ENCODE results near the gene LRP8.

The LRP8 gene

GRCh38 chr1:53359225-53359933, 31.5 kb upstream of the LRP8 start:
- no peak for DNase-seq (ENCODE audit: low read depth)

GRCh38 chr1:53356637-53357036, 28.8 kb upstream of the LRP8 start:
- DNase-seq (ENCODE audit: low read depth): no peak

- no peak for DNase-seq (ENCODE audit: low read depth)
These were observed 26.2 kb upstream of the LRP8 start for GRCh38 chr1:53354119-53354518.

- DNase-seq (ENCODE audit: low read depth): no peak
These were observed 24.7 kb upstream of the LRP8 start for GRCh38 chr1:53352561-53352960.

- DNase-seq (ENCODE audit: low read depth): no peak
These were observed 23.2 kb upstream of the LRP8 start for GRCh38 chr1:53350853-53351767.

GRCh38 chr1:53349968-53350852, 22.3 kb upstream of the LRP8 start:
- DNase-seq (ENCODE audit: low read depth): no peak

GRCh38 chr1:53349369-53349835, 21.5 kb upstream of the LRP8 start:
- DNase-seq (ENCODE audit: low read depth): no peak

- no peak for DNase-seq (ENCODE audit: low read depth)
These were observed 20.9 kb upstream of the LRP8 start for GRCh38 chr1:53348486-53349368.

- DNase-seq (ENCODE audit: low read depth): no peak
These were observed 18.9 kb upstream of the LRP8 start for GRCh38 chr1:53346814-53347176.

- DNase-seq (ENCODE audit: low read depth): no peak
These were observed 18.3 kb upstream of the LRP8 start for GRCh38 chr1:53345996-53346813.

- DNase-seq (ENCODE audit: low read depth): no peak
These were observed 17.3 kb upstream of the LRP8 start for GRCh38 chr1:53344921-53345838.

GRCh38 chr1:53343831-53344668, 16.2 kb upstream of the LRP8 start:
- DNase-seq (ENCODE audit: low read depth): no peak

GRCh38 chr1:53342735-53343470, 15.0 kb upstream of the LRP8 start:
- DNase-seq (ENCODE audit: low read depth): no peak

- no peak for DNase-seq (ENCODE audit: low read depth)
These were observed 14.3 kb upstream of the LRP8 start for GRCh38 chr1:53341961-53342707.

- DNase-seq (ENCODE audit: low read depth): no peak
These were observed 13.6 kb upstream of the LRP8 start for GRCh38 chr1:53341521-53341895.

GRCh38 chr1:53340660-53341520, 13.0 kb upstream of the LRP8 start:
- no peak for DNase-seq (ENCODE audit: low read depth)
